PC-3 (cell line): ENCODE results near the gene TUBG2. TPM values are rescaled to one million over a fixed set of nuclear protein-coding genes. Genes with fewer than 3 reads are reported as not detected.

ENCODE experiments used
- ATAC-seq: fragments of 200-7000 bp; cut with Tn5 transposase; 2 replicates; pipeline ENCODE4 v1.9.1; 2020; ENCODE audit warnings: mild to moderate bottlenecking, moderate library complexity
- BruUV-seq: library from RNA; stranded (reverse); fragments of 400-500 nt; replicated peaks from 2 replicates; lab custom pipeline; 2021; lab: Mats Ljungman, UMichigan
- CTCF ChIA-PET: fragments of 300-600 bp; sonication (Branson Sonifier 250); formaldehyde crosslinking; loops from one replicate; lab custom pipeline; 2022; ENCODE audit warnings: antibody characterized with exemption; lab: Charles Lee
- POLR2A ChIA-PET: fragments of 300-600 bp; sonication (Branson Sonifier 250); formaldehyde crosslinking; loops from one replicate; lab custom pipeline; 2022; ENCODE audit warnings: antibody characterized with exemption; ENCODE audit not compliant: unreplicated experiment; lab: Charles Lee
- DNase-seq: peaks from one replicate; pipeline ENCODE4 v3.0.0-alpha.2; 2015
- H2AFZ ChIP-seq: fragments of 300-600 bp; sonication (generic); 2 replicates; pipeline ENCODE4 v1.6.0; 2016; ENCODE audit warnings: antibody characterized with exemption, low read length
- H3F3A ChIP-seq: fragments of 300-600 bp; sonication (generic); one replicate; pipeline ENCODE4 v1.6.0; 2017; ENCODE audit warnings: antibody characterized with exemption, low read length, control low read depth, mild to moderate bottlenecking; ENCODE audit not compliant: unreplicated experiment
- H3K27ac ChIP-seq: fragments of 300-600 bp; sonication (generic); 2 replicates; pipeline ENCODE4 v1.5.1; 2016; ENCODE audit warnings: mild to moderate bottlenecking, low read length
- H3K27me3 ChIP-seq: fragments of 300-600 bp; sonication (generic); 2 replicates; pipeline ENCODE4 v1.6.1; 2016; ENCODE audit warnings: low read length, mixed read lengths
- H3K36me3 ChIP-seq: fragments of 300-600 bp; sonication (generic); 2 replicates; pipeline ENCODE4 v1.6.1; 2016; ENCODE audit warnings: low read depth, mixed run types, low read length, mixed read lengths
- H3K4me1 ChIP-seq: fragments of 300-600 bp; sonication (generic); 2 replicates; pipeline ENCODE4 v1.5.1; 2016; ENCODE audit warnings: low read length; ENCODE audit not compliant: insufficient read depth
- H3K4me2 ChIP-seq: fragments of 300-600 bp; sonication (generic); 2 replicates; pipeline ENCODE4 v1.6.0; 2016; ENCODE audit warnings: low read length
- H3K4me3 ChIP-seq: fragments of 300-600 bp; sonication (generic); 2 replicates; pipeline ENCODE4 v1.5.1; 2016; ENCODE audit warnings: mild to moderate bottlenecking, low read length, mixed read lengths
- H3K79me2 ChIP-seq: fragments of 300-600 bp; sonication (generic); 2 replicates; pipeline ENCODE4 v1.6.1; 2017; ENCODE audit warnings: low read length, mixed read lengths
- H3K9ac ChIP-seq: fragments of 300-600 bp; sonication (generic); 2 replicates; pipeline ENCODE4 v1.6.0; 2016; ENCODE audit warnings: mild to moderate bottlenecking, low read length
- H3K9me2 ChIP-seq: fragments of 300-600 bp; sonication (generic); replicated peaks from 2 replicates; pipeline ENCODE4 v1.6.1; 2016; ENCODE audit warnings: mixed run types, low read length, mixed read lengths
- H3K9me3 ChIP-seq: fragments of 300-600 bp; sonication (generic); 2 replicates; pipeline ENCODE4 v1.6.1; 2016; ENCODE audit warnings: low read length, mixed read lengths
- H4K20me1 ChIP-seq: fragments of 300-600 bp; sonication (generic); 2 replicates; pipeline ENCODE4 v1.6.1; 2016; ENCODE audit warnings: low read length, mixed read lengths
- CTCF ChIP-seq: fragments of 300-600 bp; sonication (generic); conservative IDR thresholded peaks from 2 replicates; pipeline ENCODE4 v1.5.1; 2017; ENCODE audit warnings: antibody characterized with exemption, low read depth, mild to moderate bottlenecking, low read length
- EZH2 ChIP-seq: fragments of 300-600 bp; sonication (generic); IDR thresholded peaks from one replicate; pipeline ENCODE4 v1.6.1; 2017; ENCODE audit warnings: antibody characterized with exemption, mild to moderate bottlenecking, low read length; ENCODE audit not compliant: unreplicated experiment
- EZH2phosphoT487 ChIP-seq: fragments of 300-600 bp; sonication (generic); IDR thresholded peaks from 2 replicates; pipeline ENCODE4 v1.6.1; 2018; ENCODE audit warnings: mild to moderate bottlenecking, antibody characterized with exemption, low read length, borderline replicate concordance
- intact Hi-C: fragments of 100-400 bp; cut with micrococcal nuclease; formaldehyde crosslinking; loops from 2 replicates; pipeline ENCODE4 v1.9.0; 2023
- total RNA-seq: library from RNA; depleted of rRNA; stranded (reverse); fragments of >200 nt; gene quantifications from 2 replicates; pipeline ENCODE4 v1.2.3, GENCODE V29; 2014

Gene TUBG2
- total RNA-seq, 1 experiment from 2014 or later: 7.1 TPM

- Histone ChIP-seq H3F3A (peaks cover 6% of the 10 kb centered on the region), H3K4me3 (peak within 1 kb of the TSS; percentile 70), H3K79me2 (no peaks in the 10 kb centered on the region), H3K27ac (no peak within 1 kb of the TSS), H3K9me3 (no peaks in the 10 kb centered on the region), H2AFZ (peak within 1 kb of the TSS; percentile 84), H4K20me1 (no peaks in the 10 kb centered on the region), H3K9ac (no peak within 1 kb of the TSS), H3K36me3 (no peaks in the 10 kb centered on the region), H3K4me2 (peak within 1 kb of the TSS; percentile 88), H3K4me1 (peaks cover 40% of the 10 kb centered on the region), H3K27me3 (no peaks in the 10 kb centered on the region), H3K9me2 (no peaks in the 10 kb centered on the region)
- ChIA-PET POLR2A (no interaction called here), CTCF (interaction anchor here (0.5 to 2.0 kb wide), 4 partner anchors 58 to 299 kb away, joined by 3 to 14 read pairs (median 4); partner anchors contain the start of gene PSMC3IP)
- TF ChIP-seq EZH2: no peak
- TF ChIP-seq CTCF: no peak
- 0 out of 2 replicates have a peak, but pooled peaks have one; percentile 26 for TF ChIP-seq EZH2phosphoT487
- no TSS peak for BruUV-seq
- peak; percentile 12 for ATAC-seq
- peak; percentile 47 for DNase-seq
- intact Hi-C loops: no loop called here
Observed at GRCh38 chr17:42681976-42682721, 23.1 kb downstream of the TUBG2 start, which contains the start of gene CNTNAP1. CNTNAP1 (plus strand) TSS chr17:42682531; CDS start chr17:42682830, 299 bp downstream.

GRCh38 chr17:42682722-42683403 is 23.8 kb downstream of the TUBG2 start:
- peak overlapping the region; percentile 70 for H3K4me3 ChIP-seq
- CTCF ChIA-PET: interaction anchor here (0.5 to 2.0 kb wide), 5 partner anchors 59 to 299 kb away, joined by 3 to 14 read pairs (median 4); partner anchors contain the start of gene PSMC3IP
- peak; percentile 43 for DNase-seq
- H3K9me2 ChIP-seq: no peaks in the 10 kb centered on the region
- no peaks in the 10 kb centered on the region for H4K20me1 ChIP-seq
- ATAC-seq: peak; percentile 30
- POLR2A ChIA-PET: interaction anchor here (0.7 kb wide), 1 partner anchor 665 kb away, joined by 3 read pairs; the partner anchor contains the start of gene DNAJC7
- H3K27me3 ChIP-seq: no peaks in the 10 kb centered on the region
- H3K27ac ChIP-seq: no peak overlapping the region
- TF ChIP-seq EZH2phosphoT487 (0 out of 2 replicates have a peak, but pooled peaks have one; percentile 0), EZH2 (no peak)
- H3K9ac ChIP-seq: no peak overlapping the region
- intact Hi-C loops: no loop called here
- H3K79me2 ChIP-seq: no peaks in the 10 kb centered on the region
- BruUV-seq: no TSS peak
- H3K36me3 ChIP-seq: no peaks in the 10 kb centered on the region
- peak overlapping the region; percentile 84 for H2AFZ ChIP-seq
- H3K4me2 ChIP-seq: peak overlapping the region; percentile 88
- H3K9me3 ChIP-seq: no peaks in the 10 kb centered on the region
- peaks cover 6% of the 10 kb centered on the region for H3F3A ChIP-seq
- peaks cover 33% of the 10 kb centered on the region for H3K4me1 ChIP-seq

- BruUV-seq: no TSS peak
- no peaks in the 10 kb centered on the region for H3K9me2 ChIP-seq
- no peaks in the 10 kb centered on the region for H3K27me3 ChIP-seq
- peak; percentile 27 for DNase-seq
- TF ChIP-seq EZH2 (no peak), CTCF (no peak), EZH2phosphoT487 (no peak)
- H3K9me3 ChIP-seq: no peaks in the 10 kb centered on the region
- no peaks in the 10 kb centered on the region for H3K79me2 ChIP-seq
- H3F3A ChIP-seq: peaks cover 3% of the 10 kb centered on the region
- H3K4me3 ChIP-seq: peak overlapping the region; percentile 70
- ChIA-PET CTCF (interaction anchor here (0.5 to 2.0 kb wide), 3 partner anchors 60 to 105 kb away, joined by 4 to 14 read pairs (median 9); partner anchors contain the start of gene PSMC3IP), POLR2A (interaction anchor here (0.6 to 0.7 kb wide), 3 partner anchors 20 to 666 kb away, joined by 3 read pairs; partner anchors contain the start of gene DNAJC7)
- ATAC-seq: peak; percentile 42
- H3K4me2 ChIP-seq: peak overlapping the region; percentile 88
- intact Hi-C loops: no loop called here
- no peak overlapping the region for H3K27ac ChIP-seq
- no peaks in the 10 kb centered on the region for H3K36me3 ChIP-seq
- peak overlapping the region; percentile 84 for H2AFZ ChIP-seq
- peaks cover 31% of the 10 kb centered on the region for H3K4me1 ChIP-seq
- no peak overlapping the region for H3K9ac ChIP-seq
- H4K20me1 ChIP-seq: no peaks in the 10 kb centered on the region
Observed at GRCh38 chr17:42683407-42684034, 24.4 kb downstream of the TUBG2 start.
